ENCODE results near the gene C12orf60.

Gene C12orf60

DNA sequence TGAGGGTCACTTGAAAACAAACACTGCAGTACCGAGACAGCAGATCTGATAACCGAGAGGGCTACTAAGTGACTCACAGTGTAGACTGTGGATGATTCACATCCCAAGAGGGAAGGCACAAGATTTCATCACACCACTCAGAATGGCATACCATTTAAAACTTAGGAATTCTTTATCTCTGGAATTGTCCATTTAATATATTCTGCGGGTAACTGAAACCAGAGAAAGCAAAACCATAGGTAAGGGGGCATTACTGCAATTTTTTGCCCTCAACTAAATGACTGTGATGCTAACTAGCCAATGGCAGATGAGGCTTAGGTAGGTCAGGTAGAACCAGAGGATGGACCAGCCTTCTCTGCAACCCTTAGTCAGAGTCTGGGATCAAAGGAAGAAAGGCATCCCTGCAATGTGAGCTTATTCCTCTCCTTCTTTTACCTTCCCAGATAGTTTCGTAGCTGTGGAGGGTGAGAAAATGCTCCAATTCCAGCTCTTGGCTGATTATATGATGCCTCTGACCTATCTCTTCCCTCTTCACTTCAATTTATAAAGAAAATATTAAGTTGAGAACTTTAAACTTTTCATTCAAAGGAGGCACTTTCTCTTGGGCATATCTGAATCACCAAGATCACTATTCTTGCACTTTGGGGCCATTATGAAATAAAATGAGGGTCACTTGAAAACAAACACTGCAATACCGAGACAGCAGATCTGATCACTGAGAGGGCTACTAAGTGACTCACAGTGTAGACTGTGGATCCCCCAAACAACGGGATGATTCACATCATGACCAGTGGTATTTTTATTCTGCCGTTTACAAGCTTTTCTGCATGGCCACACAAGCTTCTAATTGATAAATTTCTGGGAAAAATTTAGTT, 33.1 kb downstream of the C12orf60 start:
- no peak for DNase-seq

DNA sequence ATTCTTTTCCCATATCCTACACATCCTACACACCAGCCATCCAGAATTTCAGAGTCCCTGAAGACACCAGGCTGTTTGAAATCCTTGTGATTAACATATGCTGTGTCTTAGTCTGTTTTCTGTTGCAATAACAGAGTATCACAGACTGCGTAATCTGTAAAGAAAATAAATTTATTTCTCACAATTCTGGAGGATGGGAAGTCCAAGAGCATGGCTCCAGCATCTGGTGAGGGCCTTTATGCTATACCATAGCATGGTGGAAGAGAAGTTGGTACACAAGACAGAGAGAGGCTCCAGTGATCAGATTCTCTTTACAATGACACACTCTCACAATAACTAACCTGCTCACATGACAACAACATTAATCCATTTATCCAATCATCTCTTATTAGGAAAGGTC, 35.8 kb downstream of the C12orf60 start:
- DNase-seq, result no peak

DNA sequence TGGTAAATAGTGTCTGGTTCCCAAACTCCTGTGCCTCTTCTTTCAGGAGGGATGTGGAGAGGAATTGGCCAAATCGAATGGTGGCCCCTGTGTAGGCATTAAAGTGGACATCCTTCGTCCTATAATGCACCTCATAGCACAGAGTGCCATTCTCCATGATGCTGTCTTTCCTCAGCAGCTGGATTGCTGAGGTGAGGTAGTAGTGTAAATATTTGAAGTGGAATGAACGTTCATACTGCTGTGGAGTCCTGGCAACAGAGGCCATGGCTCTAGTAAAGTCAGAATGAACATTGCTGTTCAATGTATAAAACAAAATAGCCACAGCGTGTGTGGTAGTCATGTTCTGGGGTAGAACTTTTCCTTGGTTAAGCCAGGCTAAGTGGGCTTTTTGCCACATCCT, 37.1 kb downstream of the C12orf60 start:
- DNase-seq, result no peak

DNA sequence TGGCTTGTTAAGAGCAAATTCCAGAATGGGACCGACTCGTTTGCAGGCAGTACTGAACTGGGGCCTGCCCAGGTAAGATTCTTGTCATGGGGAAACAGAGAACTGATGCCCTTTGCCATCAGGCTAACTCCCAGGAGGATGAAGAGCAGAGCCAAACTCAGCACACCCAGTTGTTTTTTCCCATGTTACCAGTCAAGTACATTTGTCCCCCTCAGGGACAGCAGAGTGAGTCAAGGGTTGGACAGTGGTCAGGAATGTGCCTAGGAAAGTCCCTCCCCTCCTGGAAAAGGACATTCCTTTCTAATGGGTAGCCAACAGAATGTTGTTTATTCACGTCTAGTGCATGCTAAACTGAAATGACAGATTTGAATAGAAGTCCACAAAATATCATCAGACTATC, 38.3 kb downstream of the C12orf60 start:
- no peak for DNase-seq

GRCh38 chr12:14842315-14842714, 38.8 kb downstream of the C12orf60 start:
- DNase-seq, result no peak

DNA sequence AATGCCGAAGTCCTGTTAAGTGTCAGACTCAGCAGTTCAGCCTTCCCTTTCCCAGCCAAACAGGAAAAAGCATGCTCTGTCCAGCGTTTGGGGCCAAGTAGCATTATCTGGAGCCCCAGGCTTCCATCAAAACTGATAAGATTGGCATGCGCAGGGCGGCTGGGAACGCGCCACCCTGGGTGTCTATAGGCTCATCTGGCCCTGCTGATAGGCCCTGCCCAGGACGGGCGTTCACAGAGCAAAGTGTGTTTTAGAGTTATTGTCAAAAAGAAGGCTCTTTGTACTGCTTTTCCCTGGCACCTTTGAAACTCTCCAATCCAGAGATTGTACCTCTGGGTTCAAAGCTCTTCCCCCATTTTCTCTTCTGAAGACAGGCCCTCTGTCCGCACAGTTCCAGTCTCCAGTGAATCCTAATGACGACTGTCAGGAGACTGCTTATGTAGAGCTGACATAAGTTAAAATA, 40.0 kb downstream of the C12orf60 start, which contains the start of gene ART4:
Gene ART4 (minus strand): TSS at position 102 of the 463 bp plus-strand sequence. CDS start 413 bp downstream, outside the sequence.
- no peak for DNase-seq

- no peak for DNase-seq
Measured at GRCh38 chr12:14844401-14844800, 40.9 kb downstream of the C12orf60 start.

GRCh38 chr12:14845350-14845750, 41.9 kb downstream of the C12orf60 start:
- DNase-seq, result peak; percentile 45

DNA sequence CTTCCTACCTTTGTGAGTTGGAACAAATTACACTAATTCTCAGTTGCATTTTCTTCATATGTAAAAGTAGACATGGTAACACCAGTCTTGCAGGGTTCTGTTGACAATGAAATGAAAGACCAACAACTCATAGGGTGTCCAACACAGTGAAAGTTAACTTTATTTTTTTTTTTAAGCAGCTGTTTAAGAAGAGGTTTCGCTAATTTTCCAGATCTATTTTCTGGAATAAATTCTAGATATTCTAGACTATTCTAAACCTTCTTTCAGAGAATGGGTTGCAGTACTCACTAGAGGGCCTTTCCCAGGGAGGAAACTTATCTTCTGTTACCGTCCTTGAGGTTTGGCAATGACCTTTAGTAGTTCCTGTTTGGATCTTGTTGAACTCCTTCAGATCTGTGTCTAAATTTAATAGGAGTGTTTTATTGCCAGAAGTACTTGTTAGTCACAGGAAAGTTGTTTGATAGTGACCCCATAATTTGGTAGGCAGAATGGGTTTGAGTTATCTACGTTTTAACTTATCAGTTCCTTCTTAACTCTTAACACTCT, 42.6 kb downstream of the C12orf60 start:
- no peak for DNase-seq

- DNase-seq, result no peak
Measured at GRCh38 chr12:14846876-14847580, 43.6 kb downstream of the C12orf60 start.

GRCh38 chr12:14849661-14850060, 46.2 kb downstream of the C12orf60 start:
- no peak for DNase-seq

- no peak for DNase-seq
Measured at GRCh38 chr12:14850929-14851663, 47.6 kb downstream of the C12orf60 start.

GRCh38 chr12:14852880-14853279, 49.4 kb downstream of the C12orf60 start:
- no peak for DNase-seq

DNA sequence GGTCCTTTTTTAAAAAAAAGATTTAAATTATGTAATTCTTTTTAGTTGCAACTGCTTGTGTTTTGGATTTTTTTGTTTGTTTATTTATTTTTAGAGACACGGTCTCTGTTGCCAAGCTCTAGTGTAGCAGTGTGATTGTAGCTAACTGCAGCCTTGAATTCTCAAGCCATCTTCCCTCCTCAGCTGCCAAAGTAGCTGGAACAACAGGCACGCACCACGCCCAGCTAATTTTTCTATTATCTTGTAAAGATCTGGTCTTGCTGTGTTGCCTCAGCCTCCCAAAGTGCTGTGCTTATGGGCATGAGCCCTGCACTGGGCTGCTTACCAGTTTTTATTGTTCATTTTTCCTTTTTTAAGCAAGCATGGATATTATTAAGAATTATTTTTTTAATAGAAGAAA, 50.5 kb downstream of the C12orf60 start:
- DNase-seq, result no peak

DNA sequence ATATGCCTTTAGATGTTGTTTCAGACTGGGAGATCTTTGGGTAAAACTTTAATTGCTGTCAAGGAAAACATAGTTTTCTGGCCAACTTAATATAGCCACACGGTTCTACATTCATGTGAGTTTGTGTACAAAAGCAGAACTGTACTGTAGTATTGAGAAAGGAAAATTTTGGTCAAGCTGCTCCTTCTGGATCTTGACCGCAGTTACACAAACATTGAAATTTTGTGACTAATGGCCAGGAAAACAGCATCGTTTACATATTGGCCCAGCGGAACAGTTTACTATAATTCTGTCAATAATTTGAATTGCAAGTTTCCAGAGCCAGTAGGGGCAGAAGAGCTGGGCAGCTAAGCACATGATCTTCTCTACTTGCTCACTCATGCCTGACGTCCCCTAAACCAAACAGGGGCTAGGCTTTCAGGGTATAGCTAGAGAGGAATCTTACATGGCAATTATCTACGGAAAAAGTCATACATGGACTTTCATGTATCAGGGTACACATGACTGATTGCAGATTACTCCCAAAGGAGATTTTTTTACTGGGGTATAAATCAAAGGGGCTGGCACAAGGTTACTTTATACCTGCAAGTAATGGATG, 51.2 kb downstream of the C12orf60 start:
- DNase-seq, result no peak

DNA sequence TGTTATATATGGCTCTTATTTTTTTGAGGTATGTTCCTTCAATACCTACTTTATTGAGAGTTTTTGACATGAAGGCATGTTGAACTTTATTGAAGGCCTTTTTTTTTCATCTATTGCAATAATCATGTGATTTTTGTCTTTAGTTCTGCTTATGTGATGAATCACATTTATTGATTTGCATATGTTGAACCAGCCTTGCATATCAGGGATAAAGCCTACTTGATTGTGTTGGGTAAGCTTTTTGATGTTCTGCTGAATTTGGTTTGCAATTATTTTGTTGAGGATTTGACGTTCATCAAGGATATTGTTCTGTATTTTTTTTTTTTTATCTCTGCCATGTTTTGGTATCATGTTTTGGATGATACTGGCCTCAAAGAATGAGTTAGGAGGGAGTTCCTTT, 55.0 kb downstream of the C12orf60 start:
- no peak for DNase-seq

- DNase-seq, result no peak
Measured at GRCh38 chr12:14860490-14860889, 57.0 kb downstream of the C12orf60 start.

DNA sequence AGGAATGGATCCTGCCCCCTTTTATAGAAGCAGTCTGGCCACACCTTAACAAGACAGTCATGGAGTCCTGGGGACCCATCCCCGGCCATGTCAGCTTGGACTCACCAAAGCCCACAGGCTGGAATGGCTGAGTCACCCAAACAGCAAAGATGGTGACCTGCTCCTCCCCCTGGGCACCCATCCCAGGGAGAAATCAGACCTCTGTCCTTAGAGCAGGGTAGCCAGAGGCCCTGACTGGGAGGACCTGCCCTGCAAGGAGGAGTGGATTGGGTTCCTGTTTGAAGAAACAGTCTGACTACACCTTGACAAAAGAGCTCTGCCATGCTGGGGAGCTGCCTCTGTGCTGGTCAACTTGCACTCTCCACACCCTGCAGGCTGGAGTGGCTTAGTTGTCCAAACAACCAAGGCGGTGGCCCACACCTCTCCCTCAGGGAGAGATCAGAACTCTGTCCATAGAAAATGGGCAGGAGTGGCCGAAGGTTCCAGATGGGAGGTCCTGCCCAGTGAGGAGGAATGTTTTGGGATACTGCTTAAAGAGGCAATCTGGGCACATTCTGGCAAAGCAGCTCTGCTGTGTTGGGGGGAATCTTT, 65.5 kb downstream of the C12orf60 start:
- DNase-seq, result no peak

DNA sequence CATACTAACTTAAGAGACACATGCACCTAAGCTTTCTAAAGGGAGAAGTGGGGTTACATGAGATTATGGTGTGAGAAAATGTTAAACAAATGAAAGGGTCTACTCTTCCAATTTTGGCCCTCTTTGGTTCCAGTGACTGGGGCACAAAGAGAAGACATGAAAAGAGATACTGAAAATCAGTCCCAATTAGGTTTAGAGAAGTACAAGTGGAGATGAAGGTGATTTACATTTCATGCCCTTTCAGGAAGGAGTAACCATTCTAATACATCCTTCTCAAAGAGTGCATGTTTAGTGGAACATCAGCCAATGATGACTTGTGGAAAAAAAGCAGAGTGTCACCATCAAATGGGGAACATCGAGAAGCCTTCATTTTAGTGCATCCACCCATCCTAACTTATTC, 67.8 kb downstream of the C12orf60 start:
- DNase-seq, result no peak

GRCh38 chr12:14871886-14872285, 68.4 kb downstream of the C12orf60 start:
- DNase-seq, result no peak

DNA sequence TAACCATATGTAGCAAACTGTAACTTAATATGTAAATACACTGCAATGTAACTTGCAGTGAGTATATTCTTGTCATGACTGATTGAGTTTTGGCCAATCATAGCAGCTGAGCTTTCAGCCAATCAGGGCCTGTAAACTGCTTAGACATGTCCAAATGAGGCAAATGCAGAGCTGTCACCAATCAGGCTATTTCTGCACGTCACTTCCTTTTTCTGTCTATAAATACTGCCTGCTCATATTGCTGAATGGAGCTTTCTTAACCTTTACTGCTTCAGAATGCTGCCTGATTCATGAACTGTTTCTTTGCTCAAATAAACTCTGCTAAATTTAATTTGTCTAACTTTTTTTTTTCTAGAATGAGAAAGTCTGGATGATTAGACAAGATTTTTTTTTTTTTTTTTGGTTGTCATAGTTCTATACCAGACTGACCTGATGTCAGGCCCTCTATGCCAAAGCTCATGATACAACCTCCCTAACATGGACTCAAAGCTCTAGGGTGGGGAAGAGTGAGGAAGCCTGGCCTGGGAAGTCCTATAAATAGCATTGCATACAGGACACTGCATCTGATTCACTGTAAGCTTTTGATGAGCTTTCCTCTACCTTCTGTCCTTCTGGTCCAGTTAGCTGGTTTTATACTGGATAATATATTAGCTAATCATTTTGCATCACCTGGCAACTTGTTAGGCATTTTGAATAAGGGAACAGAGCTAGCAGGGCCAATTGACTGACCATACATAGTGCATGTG, 70.1 kb downstream of the C12orf60 start:
- no peak for DNase-seq
